GM18867 (cell line): ENCODE measurements around the gene LSM14A.
"Not testable (repeated sequence)": the region's sequence is repeated elsewhere in the genome, so short reads cannot be mapped to it uniquely, and the experiment has no call there.

Experiments used
- ATAC-seq: cut with Tn5 transposase; IDR thresholded peaks from one replicate; pipeline ENCODE4 v1.9.1; 2021; ENCODE audit warnings: mild to moderate bottlenecking, moderate library complexity; ENCODE audit not compliant: unreplicated experiment

The LSM14A gene

DNA sequence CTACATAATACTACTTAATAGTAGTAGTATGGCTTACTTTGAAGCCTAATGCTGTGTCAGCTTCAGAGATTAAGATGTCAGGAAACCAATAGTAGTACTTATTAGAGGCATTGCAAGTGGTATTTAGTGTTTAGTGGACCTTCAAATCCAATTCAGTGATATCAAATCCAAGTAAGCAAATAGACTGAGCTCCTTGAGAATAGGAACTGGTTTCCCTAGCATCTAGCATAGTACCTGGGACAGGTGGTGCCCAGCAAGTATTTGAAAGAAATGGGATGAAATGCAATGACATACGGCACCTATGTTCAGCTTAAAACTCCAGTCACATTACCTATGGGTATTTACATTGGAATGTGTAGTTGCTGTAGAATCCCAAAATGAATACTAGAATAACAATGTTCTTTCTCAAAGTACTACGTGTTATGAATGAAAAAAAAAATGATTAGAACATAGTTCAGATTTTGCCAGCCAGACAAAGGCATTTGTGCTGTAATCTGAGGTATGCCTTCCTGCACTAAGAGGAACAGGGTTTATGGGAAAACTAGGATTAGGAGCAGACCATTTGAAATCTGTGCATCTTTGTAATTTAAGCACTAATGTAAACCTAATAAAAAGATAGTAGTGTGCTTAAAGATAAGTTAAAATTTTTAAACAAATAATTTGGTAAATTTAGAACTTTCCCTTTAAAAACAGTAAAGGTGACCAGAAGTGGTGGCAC, 17.1 kb downstream of the LSM14A start:
- ATAC-seq = no peak

DNA sequence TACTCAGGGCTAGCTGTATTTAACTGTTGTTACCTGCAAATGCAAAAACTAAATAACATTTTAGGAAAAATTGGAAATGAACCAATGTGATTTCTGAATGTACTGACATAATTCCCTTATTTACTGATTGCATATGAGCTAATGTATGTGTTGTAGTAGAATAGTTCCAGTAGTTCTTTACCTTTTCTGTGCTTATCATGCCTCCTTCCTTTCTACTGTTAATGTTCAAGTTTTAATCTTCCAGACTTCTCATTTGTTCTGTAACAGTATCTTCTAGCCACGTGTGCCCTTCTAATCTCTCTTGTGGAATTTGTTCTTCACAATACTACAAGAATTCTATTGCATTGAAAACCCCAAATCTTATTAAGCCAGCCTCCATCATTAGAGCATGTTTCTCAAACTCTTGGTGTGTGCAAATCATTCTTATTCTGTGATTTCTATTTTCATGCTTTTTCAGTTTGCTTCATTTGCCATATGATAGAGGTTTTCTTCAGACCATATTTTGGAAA, 17.7 kb downstream of the LSM14A start:
- no peak for ATAC-seq

DNA sequence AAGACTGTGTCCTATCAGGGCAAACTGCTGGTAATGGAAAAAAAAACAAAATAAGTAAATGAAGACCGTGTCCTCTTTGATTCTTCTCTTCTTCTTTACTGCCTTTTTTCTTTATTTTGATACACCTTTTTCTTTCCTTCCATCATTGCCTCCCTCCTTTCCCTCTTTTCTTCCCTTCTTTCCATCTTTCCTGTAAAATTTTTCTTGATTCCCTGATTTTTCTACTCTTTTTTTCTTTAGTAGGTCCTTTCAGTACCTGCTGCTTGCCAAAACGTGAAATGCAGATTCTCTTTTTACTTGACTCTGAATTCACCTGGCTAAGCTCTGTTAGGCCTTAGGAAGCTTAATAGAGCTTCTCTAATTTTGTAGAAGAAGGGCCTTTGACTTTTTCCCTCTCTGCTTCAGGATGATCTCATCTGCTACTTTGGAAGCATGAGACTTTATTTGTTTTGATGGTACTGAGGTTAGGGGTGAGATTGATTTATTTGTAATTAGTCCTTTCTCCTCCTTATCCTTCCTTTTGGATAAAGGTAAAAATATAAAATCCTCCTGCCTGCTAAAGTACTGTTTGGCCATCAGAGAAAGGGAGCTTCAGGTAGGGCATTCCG, 19.2 kb downstream of the LSM14A start:
- ATAC-seq = no peak

DNA sequence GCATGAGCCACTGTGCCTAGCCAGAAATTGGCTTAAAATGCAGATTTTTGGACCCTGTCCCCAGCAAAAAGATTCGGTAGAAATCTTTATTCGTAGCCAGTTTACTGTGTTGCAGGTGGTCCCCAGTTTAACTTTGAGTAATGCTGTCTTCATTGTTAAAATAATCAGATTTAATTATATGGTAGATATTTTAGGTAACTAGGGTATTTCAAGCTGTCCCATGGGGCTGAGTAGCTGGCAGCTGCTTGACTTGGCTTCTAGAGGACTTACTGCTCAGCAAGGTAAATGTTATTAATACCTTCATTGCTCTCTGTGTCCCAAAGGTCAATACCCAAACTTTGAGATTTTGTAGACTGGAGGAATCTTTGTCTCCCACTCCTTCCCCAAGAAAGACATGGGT, 21.1 kb downstream of the LSM14A start:
- no peak for ATAC-seq

DNA sequence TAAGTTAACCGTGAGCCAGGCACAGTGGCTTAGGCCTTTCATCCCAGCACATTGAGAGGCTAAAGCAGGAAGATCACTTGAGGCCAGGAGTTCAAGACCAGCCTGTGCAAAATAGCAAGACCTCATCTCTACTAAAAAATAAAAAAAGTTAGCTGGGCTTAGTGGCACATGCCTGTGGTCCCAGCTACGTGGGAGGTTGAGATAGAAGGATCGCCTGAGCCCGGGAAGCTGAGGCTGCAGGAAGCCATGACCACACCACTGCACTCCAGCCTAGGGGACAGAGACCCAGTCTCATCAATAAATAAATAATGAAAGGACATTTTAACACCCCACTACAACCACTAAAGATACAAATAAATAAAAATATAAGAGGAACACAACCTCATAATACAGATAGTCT, 21.6 kb downstream of the LSM14A start:
- no peak for ATAC-seq

DNA sequence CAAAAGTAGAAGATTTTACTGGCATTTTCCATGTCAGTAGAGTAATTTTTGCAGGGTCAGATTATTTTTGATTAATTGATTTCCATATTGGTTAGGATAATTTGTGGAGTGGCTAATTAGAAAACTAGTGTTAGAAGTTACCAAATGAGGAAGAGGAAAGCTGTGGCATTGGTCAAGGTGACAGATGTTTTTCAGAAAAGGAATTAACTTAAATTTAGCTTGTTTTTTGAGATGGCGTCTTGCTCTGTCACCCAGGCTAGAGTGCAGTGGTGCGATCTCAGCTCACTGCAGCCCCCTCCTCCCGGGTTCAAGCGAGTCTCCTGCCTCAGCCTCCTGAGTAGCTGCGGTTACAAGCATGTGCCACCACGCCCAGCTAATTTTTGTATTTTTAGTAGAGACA, 28.8 kb downstream of the LSM14A start:
- no peak for ATAC-seq

DNA sequence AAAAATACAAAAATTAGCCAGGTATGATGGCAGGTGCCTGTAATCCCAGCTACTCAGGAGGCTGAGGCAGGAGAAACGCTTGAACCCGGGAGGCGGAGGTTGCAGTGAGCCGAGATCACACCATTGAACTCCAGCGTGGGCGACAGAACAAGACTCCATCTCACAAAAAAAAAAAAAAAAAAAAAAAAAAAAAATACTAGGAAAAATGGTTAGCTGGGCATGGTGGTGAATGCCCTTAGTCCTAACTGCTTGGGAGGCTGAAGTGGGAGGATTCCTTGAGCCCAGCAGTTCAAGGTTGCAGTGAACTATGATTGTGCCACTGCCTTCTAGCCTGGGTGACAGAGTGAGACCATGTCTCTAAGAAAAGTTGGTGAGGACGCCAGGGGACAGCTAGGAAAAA, 33.0 kb downstream of the LSM14A start:
- not testable (repeated sequence) for ATAC-seq

DNA sequence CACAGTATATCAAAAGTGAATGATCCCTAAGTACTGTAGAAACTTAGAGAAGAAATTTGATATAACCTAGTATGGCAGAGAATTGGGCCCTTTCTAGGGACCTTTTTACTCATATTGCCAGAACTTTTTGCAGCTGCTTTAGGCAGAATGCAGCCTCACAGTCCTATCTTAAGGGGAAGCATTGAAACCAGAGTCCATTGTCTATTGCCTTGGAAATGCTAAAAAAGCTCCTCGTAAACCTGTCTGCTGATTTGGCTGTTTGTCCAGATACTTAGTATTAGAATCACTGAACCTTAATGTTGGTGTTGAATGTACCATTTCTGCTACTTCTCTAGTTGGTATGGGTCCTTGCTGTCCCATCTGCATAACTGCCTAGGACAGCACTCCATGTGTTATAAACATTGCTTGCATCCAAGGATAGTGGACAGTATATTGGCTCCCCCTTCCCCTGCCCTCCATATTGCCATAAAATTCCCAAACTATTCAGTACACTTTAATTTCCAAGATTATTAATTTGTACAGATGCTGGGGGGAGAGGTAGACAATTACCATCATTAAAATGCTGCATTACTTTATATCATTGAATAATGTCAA, 36.1 kb downstream of the LSM14A start:
- ATAC-seq = no peak

DNA sequence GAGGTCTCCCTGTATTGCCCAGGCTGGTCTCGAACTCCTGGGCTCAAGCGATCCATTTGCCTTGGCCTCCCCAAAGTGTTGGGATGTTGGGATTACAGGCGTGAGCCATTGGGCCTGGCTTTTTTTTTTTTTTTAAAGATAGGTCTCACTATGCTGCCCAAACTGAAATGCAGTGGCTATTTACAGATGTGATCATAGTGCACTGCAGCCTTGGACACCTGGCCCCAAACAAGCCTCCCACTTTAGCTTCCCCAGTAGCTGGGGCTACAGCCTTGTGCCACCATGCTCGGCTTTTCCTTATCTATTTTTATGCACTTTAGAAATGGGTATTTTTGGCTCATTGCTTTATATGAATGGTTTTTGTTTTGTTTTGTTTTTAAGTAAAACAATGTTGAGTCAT, 37.4 kb downstream of the LSM14A start:
- ATAC-seq = no peak

DNA sequence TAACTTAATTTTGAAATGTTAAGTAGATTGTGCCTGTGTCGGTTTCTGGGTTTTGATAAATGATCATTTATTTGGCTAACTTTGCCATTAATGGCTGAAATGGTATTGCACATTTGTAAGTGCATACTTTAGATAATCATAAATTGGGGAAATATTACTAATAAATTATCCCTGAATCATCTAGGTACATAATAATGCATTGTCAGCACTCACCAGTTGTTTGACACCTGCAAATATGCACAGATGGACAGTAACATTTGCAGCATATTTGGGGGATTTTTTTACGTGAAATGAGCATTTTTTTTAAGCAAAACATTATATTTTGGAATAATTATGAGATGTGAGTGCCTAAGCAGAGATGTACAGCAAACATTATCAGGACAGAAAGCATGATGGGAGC, 41.0 kb downstream of the LSM14A start:
- ATAC-seq = no peak

DNA sequence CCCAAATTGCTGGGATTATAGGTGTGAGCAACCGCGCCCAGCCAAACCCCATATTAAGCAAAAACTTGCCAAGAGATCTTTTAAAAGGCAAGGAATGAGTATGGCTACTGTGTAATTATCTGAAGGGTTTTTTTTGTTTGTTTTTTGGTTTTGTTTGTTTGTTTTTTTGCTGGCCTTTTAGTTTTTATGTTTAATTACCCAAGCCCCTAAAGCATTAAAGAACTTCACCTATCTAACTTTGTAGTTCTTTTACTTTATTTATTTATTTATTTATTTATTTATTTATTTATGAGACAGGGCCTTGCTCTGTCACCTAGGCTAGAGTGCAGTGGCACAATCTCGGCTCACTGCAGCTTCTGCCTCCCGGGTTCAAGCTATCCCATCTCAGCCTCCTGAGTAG, 41.7 kb downstream of the LSM14A start:
- no peak for ATAC-seq

DNA sequence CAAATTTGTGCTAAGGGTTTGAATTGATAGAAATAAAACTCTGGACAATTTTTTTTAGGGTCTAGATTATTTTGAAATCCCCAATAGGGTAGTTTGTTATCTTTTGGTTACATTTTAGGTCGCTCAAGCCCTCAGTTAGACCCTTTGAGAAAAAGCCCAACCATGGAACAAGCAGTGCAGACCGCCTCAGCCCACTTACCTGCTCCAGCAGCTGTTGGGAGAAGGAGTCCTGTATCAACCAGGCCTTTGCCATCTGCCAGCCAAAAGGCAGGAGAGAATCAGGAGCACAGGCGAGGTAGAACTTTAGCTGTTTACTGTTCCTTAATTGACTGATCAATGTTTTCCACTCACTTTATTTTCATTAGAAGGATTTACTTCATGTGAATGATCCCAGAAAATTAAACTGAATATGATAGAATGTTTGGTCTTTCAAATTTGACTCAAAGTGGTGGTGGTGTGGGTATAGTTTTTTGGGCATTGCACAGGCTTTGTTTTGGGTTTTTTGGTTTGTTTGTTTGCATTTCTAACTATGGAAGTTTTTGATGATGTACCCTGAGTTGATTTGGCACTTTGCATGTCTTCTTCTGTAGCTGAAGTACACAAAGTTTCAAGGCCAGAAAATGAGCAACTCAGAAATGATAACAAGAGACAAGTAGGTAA, 42.8 kb downstream of the LSM14A start:
- no peak for ATAC-seq

DNA sequence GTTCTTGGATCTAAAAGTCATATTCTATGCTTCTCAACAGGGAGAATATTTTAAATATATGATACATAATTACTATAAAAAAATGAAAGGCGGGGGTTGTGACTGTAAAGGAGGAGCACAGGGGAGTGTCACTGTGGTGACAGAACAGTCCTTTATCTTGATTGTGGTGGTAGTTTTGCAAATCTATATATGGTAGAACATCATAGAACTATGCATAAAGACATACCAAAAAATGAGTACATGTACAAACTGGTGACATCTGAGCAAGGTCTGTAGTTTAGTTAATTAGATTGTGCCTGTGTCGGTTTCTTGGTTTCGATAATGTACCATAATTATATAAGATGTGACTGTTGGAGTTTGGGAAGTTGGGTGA, 43.3 kb downstream of the LSM14A start:
- ATAC-seq = no peak

DNA sequence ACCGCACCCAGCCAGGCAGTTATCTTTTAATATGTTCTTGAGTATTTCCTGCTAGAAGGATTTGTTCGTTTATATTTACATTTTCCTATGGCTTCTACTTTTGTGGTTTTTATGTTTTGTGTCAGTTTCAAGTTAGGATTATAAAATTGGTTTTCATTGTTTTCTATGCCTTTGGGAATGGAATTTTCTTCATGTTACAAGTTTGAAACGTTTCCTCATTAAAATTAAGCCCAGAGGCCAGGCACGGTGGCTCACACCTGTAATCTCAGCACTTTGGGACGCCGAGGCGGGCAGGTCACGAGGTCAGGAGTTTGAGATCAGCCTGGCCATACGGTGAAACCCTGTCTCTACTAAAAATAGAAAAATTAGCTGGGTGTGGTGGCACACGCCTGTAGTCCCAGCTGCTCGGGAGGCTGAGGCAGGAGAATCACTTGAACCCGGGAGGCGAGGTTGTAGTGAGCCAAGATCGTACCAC, 44.5 kb downstream of the LSM14A start:
- ATAC-seq = not testable (repeated sequence)

DNA sequence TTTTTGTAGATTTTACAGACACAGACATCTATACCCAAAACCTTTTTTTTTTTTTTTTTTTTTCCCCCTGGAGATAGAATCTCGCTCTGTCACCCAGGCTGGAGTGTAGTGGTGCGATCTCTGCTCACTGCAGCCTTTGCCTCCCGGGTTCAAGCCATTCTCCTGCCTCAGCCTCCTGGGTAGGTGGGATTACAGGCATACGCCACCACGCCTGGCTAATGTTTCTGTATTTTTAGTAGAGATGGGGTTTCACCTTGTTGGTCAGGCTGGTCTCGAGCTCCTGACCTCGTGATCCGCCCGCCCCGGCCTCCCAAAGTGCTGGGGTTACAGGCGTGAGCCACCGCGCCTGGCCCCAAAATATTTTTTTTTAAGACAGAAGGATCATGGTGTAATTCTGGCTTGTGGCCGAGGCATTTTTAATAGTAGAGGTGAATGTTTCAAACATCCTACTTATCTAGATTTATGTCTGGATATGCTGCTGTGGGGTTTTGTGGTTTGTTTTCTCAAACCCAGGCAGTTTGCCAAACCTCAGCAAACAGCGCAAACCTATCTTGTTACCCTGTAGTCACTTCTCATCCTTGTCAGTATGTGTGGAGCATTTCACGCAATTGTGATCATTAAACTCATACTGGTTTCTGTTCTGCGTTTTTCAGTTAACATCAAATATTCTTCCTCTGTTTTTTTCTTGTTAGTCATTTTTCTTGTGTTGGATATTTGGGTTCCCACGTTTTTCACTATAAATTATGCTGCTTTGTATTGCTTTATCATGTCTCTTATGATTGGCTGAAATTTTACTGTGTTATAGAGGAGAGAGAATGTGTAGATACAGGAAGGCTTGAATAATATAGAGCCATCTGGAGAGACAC, 45.9 kb downstream of the LSM14A start:
- ATAC-seq = peak; percentile 51

DNA sequence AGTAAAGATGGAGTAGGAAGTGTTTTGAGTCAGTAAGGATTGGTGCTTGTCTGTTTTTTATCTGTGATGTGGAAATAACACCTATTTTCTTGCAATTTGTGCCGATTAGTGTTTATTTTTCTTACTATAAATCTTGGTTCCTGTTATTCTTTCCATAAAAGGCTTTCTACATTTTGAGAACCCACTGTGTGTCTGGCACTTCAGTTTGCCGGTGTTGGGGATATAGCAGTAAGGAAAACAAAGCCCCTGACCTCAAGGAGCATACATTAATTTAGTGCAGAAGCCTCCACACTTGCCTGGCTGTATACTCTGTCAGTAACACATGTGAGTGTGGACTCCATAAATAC, 46.5 kb downstream of the LSM14A start:
- ATAC-seq = no peak

DNA sequence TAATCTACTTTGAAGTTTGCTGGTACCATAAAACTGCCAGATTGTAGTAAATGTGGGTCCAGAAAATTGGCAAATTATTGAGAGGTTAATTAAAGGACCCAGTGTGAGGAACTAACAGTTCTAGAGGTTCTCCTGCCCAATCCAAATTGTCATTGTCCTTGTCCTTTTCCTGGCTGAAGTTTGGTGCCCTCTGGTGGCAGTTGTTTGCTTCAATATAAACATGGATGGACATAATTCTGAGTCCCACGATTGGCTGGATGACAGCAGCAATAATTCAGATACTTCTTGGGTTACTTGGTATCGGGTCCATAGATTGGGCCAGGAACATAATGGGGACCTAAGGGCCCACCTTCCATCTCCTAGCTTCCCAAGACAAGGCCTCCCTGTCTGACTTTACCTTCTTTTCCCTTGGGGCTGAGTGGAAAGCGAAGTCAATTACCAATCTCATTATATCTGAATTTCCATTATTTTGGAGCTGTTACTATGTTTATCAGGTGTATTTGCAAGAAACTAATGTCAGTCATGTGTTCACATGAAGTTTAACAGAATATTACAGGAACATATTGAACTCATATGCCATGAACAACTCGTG, 48.3 kb downstream of the LSM14A start:
- no peak for ATAC-seq

DNA sequence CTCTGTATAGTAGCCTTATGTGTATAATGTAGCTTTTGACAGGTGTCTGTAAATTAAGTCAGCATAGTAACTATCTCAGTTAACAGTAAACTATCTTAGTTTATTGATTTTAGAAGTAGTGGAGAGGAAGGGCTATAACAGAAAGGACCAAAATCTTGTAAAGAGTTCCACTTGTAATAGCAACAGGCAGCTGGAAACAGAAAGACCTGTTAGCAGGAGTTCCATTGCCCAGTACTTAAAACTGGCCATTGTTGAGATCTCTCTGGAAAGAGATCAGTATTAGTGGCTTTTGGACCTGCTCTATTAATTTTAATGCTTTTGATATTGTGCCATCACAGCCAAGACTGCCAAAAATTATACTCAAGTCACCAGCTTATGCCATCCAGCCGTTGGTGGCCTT, 50.1 kb downstream of the LSM14A start:
- ATAC-seq = no peak

DNA sequence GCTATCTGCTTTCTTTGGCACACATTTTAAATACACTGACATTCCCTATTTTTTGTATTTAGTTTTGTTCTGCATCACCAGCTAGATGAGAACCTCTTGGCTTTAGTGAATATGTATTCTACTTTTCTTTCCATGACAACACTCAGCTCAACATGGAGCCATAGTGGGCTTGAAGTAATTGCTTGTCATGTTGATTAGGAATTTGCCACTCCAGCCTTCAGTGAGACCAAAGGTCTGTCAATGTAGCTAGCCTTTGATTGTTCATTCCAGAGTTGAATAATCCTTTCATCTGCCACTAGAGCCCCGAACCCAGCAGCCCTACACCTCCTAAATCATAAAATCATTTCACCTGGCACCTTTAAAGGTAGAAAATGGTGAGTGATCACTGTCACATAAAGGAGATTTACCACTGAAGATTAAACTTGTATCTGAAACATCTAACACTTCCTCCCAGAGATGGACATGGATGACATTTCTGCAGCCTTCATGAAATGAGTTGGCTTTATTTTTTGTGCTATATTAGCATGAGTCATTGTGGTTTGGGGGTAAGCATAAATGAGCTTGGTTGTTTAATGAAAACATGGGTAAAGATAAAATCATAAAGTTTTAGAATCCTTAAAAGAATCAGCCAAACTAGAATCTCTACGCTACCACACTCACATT, 52.8 kb downstream of the LSM14A start:
- ATAC-seq = no peak

DNA sequence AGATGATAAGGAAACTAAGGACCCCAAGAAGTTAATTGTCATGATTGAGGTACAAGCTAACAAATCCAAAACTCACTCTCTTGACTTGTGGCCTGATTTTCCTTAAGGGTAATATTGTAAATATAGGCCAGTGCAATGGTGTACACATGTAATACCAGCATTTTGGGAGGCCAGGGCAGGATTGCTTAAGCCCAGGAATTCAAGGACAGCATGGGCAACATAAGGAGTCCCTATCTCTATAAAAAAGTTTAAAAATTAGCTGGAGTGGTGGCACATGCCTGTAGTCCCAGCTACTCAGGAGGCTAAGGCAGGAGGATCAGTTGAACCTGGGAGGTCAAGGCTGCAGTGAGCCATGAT, 53.3 kb downstream of the LSM14A start:
- no peak for ATAC-seq
